HUES6 (cell line): Measurements from ENCODE around the gene PROSER2.
"Not testable (repeated sequence)": the region's sequence is repeated elsewhere in the genome, so short reads cannot be mapped to it uniquely, and the experiment has no call there.

Source experiments
- H3K27ac ChIP-seq: 2 replicates; pipeline ENCODE4 v1.7.0; 2013; ENCODE audit warnings: low read depth, mild to moderate bottlenecking, low read length, inconsistent platforms
- H3K27me3 ChIP-seq: 2 replicates; pipeline ENCODE4 v1.6.1; 2013; ENCODE audit warnings: low read length; ENCODE audit not compliant: control insufficient read depth, insufficient read depth
- H3K36me3 ChIP-seq: 2 replicates; pipeline ENCODE4 v1.6.1; 2013; ENCODE audit warnings: low read length; ENCODE audit not compliant: control insufficient read depth, insufficient read depth
- H3K4me1 ChIP-seq: 2 replicates; pipeline ENCODE4 v1.6.1; 2013; ENCODE audit warnings: low read length; ENCODE audit not compliant: control insufficient read depth, insufficient read depth
- H3K4me3 ChIP-seq: 2 replicates; pipeline ENCODE4 v1.5.1; 2013; ENCODE audit warnings: low read depth, low read length
- H3K9ac ChIP-seq: one replicate; pipeline ENCODE4 v1.6.1; 2013; ENCODE audit warnings: mild to moderate bottlenecking, low read length
- H3K9me3 ChIP-seq: 2 replicates; pipeline ENCODE4 v1.6.1; 2013; ENCODE audit warnings: low read depth, low read length; ENCODE audit not compliant: control insufficient read depth, insufficient read depth

PROSER2 gene

GRCh38 chr10:11837372-11838161, 14.4 kb downstream of the PROSER2 start:
- Histone ChIP-seq H3K36me3 (no peaks in the 10 kb centered on the region), H3K9ac (no peak overlapping the region), H3K27ac (no peak overlapping the region), H3K9me3 (no peaks in the 10 kb centered on the region), H3K27me3 (no peaks in the 10 kb centered on the region), H3K4me1 (no peaks in the 10 kb centered on the region), H3K4me3 (no peak overlapping the region)

GRCh38 chr10:11838298-11838852, 15.2 kb downstream of the PROSER2 start:
- H3K4me3 ChIP-seq: no peak overlapping the region
- no peaks in the 10 kb centered on the region for H3K9me3 ChIP-seq
- no peaks in the 10 kb centered on the region for H3K27me3 ChIP-seq
- H3K9ac ChIP-seq: no peak overlapping the region
- no peaks in the 10 kb centered on the region for H3K4me1 ChIP-seq
- H3K27ac ChIP-seq: no peak overlapping the region
- no peaks in the 10 kb centered on the region for H3K36me3 ChIP-seq

- no peak overlapping the region for H3K4me3 ChIP-seq
- H3K27ac ChIP-seq: no peak overlapping the region
- no peaks in the 10 kb centered on the region for H3K9me3 ChIP-seq
- H3K36me3 ChIP-seq: no peaks in the 10 kb centered on the region
- H3K4me1 ChIP-seq: no peaks in the 10 kb centered on the region
- no peaks in the 10 kb centered on the region for H3K27me3 ChIP-seq
- H3K9ac ChIP-seq: no peak overlapping the region
Measured at GRCh38 chr10:11841375-11841774, 18.2 kb downstream of the PROSER2 start.

GRCh38 chr10:11842411-11842810, 19.3 kb downstream of the PROSER2 start:
- Histone ChIP-seq H3K36me3 (no peaks in the 10 kb centered on the region), H3K9me3 (no peaks in the 10 kb centered on the region), H3K9ac (no peak overlapping the region), H3K27me3 (no peaks in the 10 kb centered on the region), H3K4me3 (no peak overlapping the region), H3K4me1 (no peaks in the 10 kb centered on the region), H3K27ac (no peak overlapping the region)

- no peak overlapping the region for H3K4me3 ChIP-seq
- H3K36me3 ChIP-seq: no peaks in the 10 kb centered on the region
- H3K27ac ChIP-seq: no peak overlapping the region
- no peaks in the 10 kb centered on the region for H3K9me3 ChIP-seq
- H3K9ac ChIP-seq: no peak overlapping the region
- no peaks in the 10 kb centered on the region for H3K4me1 ChIP-seq
- H3K27me3 ChIP-seq: no peaks in the 10 kb centered on the region
Measured at GRCh38 chr10:11845113-11845512, 22.0 kb downstream of the PROSER2 start.

- H3K4me1 ChIP-seq: no peaks in the 10 kb centered on the region
- no peaks in the 10 kb centered on the region for H3K27me3 ChIP-seq
- H3K27ac ChIP-seq: no peak overlapping the region
- no peaks in the 10 kb centered on the region for H3K9me3 ChIP-seq
- no peak overlapping the region for H3K9ac ChIP-seq
- no peaks in the 10 kb centered on the region for H3K36me3 ChIP-seq
- H3K4me3 ChIP-seq: no peak overlapping the region
Measured at GRCh38 chr10:11846542-11846941, 23.4 kb downstream of the PROSER2 start.

- Histone ChIP-seq H3K4me1 (no peaks in the 10 kb centered on the region), H3K36me3 (peaks cover 12% of the 10 kb centered on the region), H3K9ac (no peak overlapping the region), H3K4me3 (no peak overlapping the region), H3K27ac (no peak overlapping the region), H3K9me3 (no peaks in the 10 kb centered on the region), H3K27me3 (no peaks in the 10 kb centered on the region)
Measured at GRCh38 chr10:11849277-11849676, 26.1 kb downstream of the PROSER2 start.

GRCh38 chr10:11849911-11850310, 26.8 kb downstream of the PROSER2 start:
- Histone ChIP-seq H3K4me3 (no peak overlapping the region), H3K36me3 (peaks cover 12% of the 10 kb centered on the region), H3K27me3 (no peaks in the 10 kb centered on the region)

GRCh38 chr10:11851910-11852309, 28.8 kb downstream of the PROSER2 start:
- Histone ChIP-seq H3K36me3 (peaks cover 12% of the 10 kb centered on the region), H3K9ac (no peak overlapping the region), H3K27ac (no peak overlapping the region), H3K4me1 (no peaks in the 10 kb centered on the region), H3K9me3 (no peaks in the 10 kb centered on the region), H3K27me3 (no peaks in the 10 kb centered on the region), H3K4me3 (no peak overlapping the region)

More at GRCh38 chr10:11849911-11850310, 26.8 kb downstream of the PROSER2 start:
- Histone ChIP-seq H3K27ac (no peak overlapping the region), H3K9me3 (no peaks in the 10 kb centered on the region), H3K9ac (no peak overlapping the region), H3K4me1 (no peaks in the 10 kb centered on the region)

- H3K27me3 ChIP-seq, H3K4me1 ChIP-seq, H3K9ac ChIP-seq, H3K9me3 ChIP-seq, H3K27ac ChIP-seq, H3K4me3 ChIP-seq: not testable (repeated sequence)
- peaks cover 12% of the 10 kb centered on the region for H3K36me3 ChIP-seq
Measured at GRCh38 chr10:11852637-11853036, 29.5 kb downstream of the PROSER2 start.

GRCh38 chr10:11853468-11853867, 30.3 kb downstream of the PROSER2 start:
- Histone ChIP-seq H3K4me3 (no peak overlapping the region), H3K9me3 (no peaks in the 10 kb centered on the region), H3K36me3 (peaks cover 12% of the 10 kb centered on the region), H3K27me3 (no peaks in the 10 kb centered on the region), H3K9ac (no peak overlapping the region), H3K4me1 (no peaks in the 10 kb centered on the region), H3K27ac (no peak overlapping the region)
